Epithelial cell of proximal tubule (primary cell): ENCODE data around the gene SIX2. TPM values are rescaled to one million over a fixed set of nuclear protein-coding genes. Genes with fewer than 3 reads are reported as not detected.
A peak's percentile ranks its signal among the peaks of the same experiment; 100 is the strongest.

Experiments
- DNase-seq: peaks from one replicate; pipeline ENCODE4 v3.0.0-alpha.2; 2011; ENCODE audit warnings: low read depth
- H3K4me3 ChIP-seq: 2 replicates; pipeline ENCODE4 v1.5.1; 2011; ENCODE audit warnings: low read depth, mild to moderate bottlenecking, low read length
- CTCF ChIP-seq: conservative IDR thresholded peaks from 2 replicates; pipeline ENCODE4 v1.5.1; 2012; ENCODE audit warnings: low read depth, mild to moderate bottlenecking, low read length
- total RNA-seq: library from RNA; depleted of rRNA; stranded (reverse); fragments of >200 nt; gene quantifications from 2 replicates; pipeline ENCODE4 v1.2.3, GENCODE V29; 2015

Gene SIX2
- total RNA-seq, 1 donor from 2014 or later: 0.06 TPM

GRCh38 chr2:44994377-44994776 lies 14.9 kb downstream of the SIX2 start:
- no peak overlapping the region for H3K4me3 ChIP-seq
- DNase-seq: no peak
- no peak for TF ChIP-seq CTCF

- TF ChIP-seq CTCF: no peak
- no peak for DNase-seq
Observed at GRCh38 chr2:44989176-44989575, 20.1 kb downstream of the SIX2 start.

GRCh38 chr2:44983836-44984604 lies 25.2 kb downstream of the SIX2 start:
- no peak for TF ChIP-seq CTCF
- no peak overlapping the region for H3K4me3 ChIP-seq
- DNase-seq: no peak

More at GRCh38 chr2:44989176-44989575, 20.1 kb downstream of the SIX2 start:
- no peak overlapping the region for H3K4me3 ChIP-seq

- DNase-seq: no peak
- H3K4me3 ChIP-seq: no peak overlapping the region
- TF ChIP-seq CTCF: peak; percentile 80
Observed at GRCh38 chr2:44981714-44982108, 27.5 kb downstream of the SIX2 start.

GRCh38 chr2:44980751-44981713 lies 28.2 kb downstream of the SIX2 start:
- no peak for TF ChIP-seq CTCF
- no peak overlapping the region for H3K4me3 ChIP-seq
- DNase-seq: no peak

- no peak for TF ChIP-seq CTCF
- H3K4me3 ChIP-seq: no peak overlapping the region
- DNase-seq: no peak
Observed at GRCh38 chr2:44979581-44979980, 29.7 kb downstream of the SIX2 start.
